ENCODE results near the gene SLC2A9.

DNA sequence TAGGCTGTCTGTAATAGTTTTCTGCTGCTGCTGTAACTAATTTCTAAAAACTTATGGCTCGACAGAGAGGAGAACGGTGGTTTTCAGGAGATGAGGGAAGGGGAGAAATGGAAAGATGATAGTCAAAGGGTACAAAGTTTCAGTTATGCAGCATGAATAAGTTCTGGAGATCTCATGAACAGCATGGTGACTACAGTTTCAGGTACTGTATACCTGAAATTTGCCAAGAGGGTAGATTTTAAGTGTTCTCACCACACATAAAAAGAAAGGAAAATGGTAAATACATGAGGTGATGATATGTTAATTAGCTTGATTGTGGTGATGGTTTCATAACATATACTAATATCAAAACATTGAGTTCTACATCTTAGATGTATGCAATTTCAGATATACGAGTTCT lies 205.0 kb downstream of the SLC2A9 start:
- TF ChIP-seq NR3C1 (IDR thresholded peaks at IDR 0.05) = no peak
- TF ChIP-seq, protein P1, sequence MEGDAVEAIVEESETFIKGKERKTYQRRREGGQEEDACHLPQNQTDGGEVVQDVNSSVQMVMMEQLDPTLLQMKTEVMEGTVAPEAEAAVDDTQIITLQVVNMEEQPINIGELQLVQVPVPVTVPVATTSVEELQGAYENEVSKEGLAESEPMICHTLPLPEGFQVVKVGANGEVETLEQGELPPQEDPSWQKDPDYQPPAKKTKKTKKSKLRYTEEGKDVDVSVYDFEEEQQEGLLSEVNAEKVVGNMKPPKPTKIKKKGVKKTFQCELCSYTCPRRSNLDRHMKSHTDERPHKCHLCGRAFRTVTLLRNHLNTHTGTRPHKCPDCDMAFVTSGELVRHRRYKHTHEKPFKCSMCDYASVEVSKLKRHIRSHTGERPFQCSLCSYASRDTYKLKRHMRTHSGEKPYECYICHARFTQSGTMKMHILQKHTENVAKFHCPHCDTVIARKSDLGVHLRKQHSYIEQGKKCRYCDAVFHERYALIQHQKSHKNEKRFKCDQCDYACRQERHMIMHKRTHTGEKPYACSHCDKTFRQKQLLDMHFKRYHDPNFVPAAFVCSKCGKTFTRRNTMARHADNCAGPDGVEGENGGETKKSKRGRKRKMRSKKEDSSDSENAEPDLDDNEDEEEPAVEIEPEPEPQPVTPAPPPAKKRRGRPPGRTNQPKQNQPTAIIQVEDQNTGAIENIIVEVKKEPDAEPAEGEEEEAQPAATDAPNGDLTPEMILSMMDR (IDR thresholded peaks at IDR 0.05) = no peak
- TF ChIP-seq, protein P2, sequence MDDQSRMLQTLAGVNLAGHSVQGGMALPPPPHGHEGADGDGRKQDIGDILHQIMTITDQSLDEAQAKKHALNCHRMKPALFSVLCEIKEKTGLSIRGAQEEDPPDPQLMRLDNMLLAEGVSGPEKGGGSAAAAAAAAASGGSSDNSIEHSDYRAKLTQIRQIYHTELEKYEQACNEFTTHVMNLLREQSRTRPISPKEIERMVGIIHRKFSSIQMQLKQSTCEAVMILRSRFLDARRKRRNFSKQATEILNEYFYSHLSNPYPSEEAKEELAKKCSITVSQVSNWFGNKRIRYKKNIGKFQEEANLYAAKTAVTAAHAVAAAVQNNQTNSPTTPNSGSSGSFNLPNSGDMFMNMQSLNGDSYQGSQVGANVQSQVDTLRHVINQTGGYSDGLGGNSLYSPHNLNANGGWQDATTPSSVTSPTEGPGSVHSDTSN (IDR thresholded peaks at IDR 0.05) = no peak
- TF ChIP-seq RAD21 (conservative IDR thresholded peaks at IDR 0.05 in 1 of 2, IDR thresholded peaks at IDR 0.05 in 1 of 2) = no peak
- TF ChIP-seq SREBF2 (IDR thresholded peaks at IDR 0.05) = no peak
- no peak for TF ChIP-seq POLR2A (IDR thresholded peaks at IDR 0.05; ENCODE audit: low read length)
- no peak for TF ChIP-seq SMC3 (IDR thresholded peaks at IDR 0.05)
- no peak for TF ChIP-seq HDAC2 (IDR thresholded peaks at IDR 0.05)
- TF ChIP-seq CEBPB (IDR thresholded peaks at IDR 0.05) = no peak
- TF ChIP-seq ESRRA (IDR thresholded peaks at IDR 0.05; ENCODE audit: borderline replicate concordance, low read length) = no peak
- TF ChIP-seq POLR2AphosphoS2 (conservative IDR thresholded peaks at IDR 0.05; ENCODE audit: low read length) = no peak
- TF ChIP-seq, protein P3, sequence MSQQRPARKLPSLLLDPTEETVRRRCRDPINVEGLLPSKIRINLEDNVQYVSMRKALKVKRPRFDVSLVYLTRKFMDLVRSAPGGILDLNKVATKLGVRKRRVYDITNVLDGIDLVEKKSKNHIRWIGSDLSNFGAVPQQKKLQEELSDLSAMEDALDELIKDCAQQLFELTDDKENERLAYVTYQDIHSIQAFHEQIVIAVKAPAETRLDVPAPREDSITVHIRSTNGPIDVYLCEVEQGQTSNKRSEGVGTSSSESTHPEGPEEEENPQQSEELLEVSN (IDR thresholded peaks at IDR 0.05; ENCODE audit: borderline replicate concordance, low read depth) = no peak
- no peak for TF ChIP-seq EP300 (IDR thresholded peaks at IDR 0.05)

Measured in A549 (cell line).